Activated naive CD4-positive, alpha-beta T cell treated with anti-CD3 and anti-CD28 coated beads, Interleukin-2, amount 10 ng/mL, durations not matched to agents 7 days and 5 days (primary cell): ENCODE measurements around the gene RFC4.
A peak's percentile ranks its signal among the peaks of the same experiment; 100 is the strongest.
"Not testable (repeated sequence)": the region's sequence is repeated elsewhere in the genome, so short reads cannot be mapped to it uniquely, and the experiment has no call there.

Source experiments
- CTCF ChIA-PET: fragments of 350-600 bp; sonication (Branson Sonifier 250); formaldehyde crosslinking; loops from one replicate; lab custom pipeline; 2021; ENCODE audit warnings: antibody characterized with exemption; lab: Charles Lee
- DNase-seq: peaks from one replicate; pipeline ENCODE4 v3.0.0-alpha.2; 2020
- H3K27ac Mint-ChIP-seq: one replicate; pipeline ENCODE4 v1.8.0; 2021; ENCODE audit warnings: mild to moderate bottlenecking, moderate library complexity, mixed read lengths
- H3K27me3 Mint-ChIP-seq: one replicate; pipeline ENCODE4 v1.8.0; 2021; ENCODE audit warnings: mild to moderate bottlenecking, mixed read lengths
- H3K36me3 Mint-ChIP-seq: one replicate; pipeline ENCODE4 v1.8.0; 2021; ENCODE audit warnings: mixed read lengths
- H3K4me1 Mint-ChIP-seq: one replicate; pipeline ENCODE4 v1.8.0; 2021; ENCODE audit warnings: mixed read lengths
- H3K4me3 Mint-ChIP-seq: one replicate; pipeline ENCODE4 v1.8.0; 2021; ENCODE audit warnings: mild to moderate bottlenecking, moderate library complexity, mixed read lengths
- H3K9me3 Mint-ChIP-seq: one replicate; pipeline ENCODE4 v1.8.0; 2021; ENCODE audit warnings: mixed read lengths

The RFC4 gene

GRCh38 chr3:186818956-186819355, 12.7 kb upstream of the RFC4 start:
- Mint-ChIP-seq H3K4me1 (peaks cover 3% of the 10 kb centered on the region), H3K36me3 (no peaks in the 10 kb centered on the region), H3K27me3 (no peaks in the 10 kb centered on the region), H3K9me3 (no peaks in the 10 kb centered on the region), H3K4me3 (no peak overlapping the region), H3K27ac (no peak overlapping the region)
- CTCF ChIA-PET, result interaction anchor here (0.8 to 10.1 kb wide), 2 partner anchors 14 to 204 kb away, joined by 3 to 136 read pairs; partner anchors contain the start of gene AHSG
- DNase-seq, result no peak

DNA sequence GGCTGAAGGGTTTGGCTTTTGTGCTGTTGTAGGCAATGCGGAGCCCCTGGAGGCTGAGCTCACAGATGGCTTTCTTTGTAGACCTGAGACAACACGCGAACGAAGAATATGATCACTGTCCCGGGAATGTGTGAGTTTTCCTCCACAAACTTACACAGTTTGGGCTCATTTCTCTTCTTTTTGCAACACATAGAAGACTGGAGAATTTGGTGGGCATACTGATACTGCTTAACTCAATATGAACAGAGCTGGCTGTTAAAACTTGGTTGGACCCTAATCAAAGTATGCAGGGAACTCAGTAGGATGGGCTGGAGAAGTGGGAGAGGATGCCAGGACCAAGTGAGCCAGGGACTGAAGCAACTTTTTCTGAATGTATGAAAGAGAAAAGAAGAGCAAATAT, 12.2 kb upstream of the RFC4 start:
- CTCF ChIA-PET, result interaction anchor here (0.8 to 10.1 kb wide), 2 partner anchors 13 to 203 kb away, joined by 3 to 136 read pairs; partner anchors contain the start of gene AHSG
- Mint-ChIP-seq H3K4me3 (no peak overlapping the region), H3K27ac (no peak overlapping the region), H3K36me3 (no peaks in the 10 kb centered on the region), H3K9me3 (no peaks in the 10 kb centered on the region), H3K27me3 (peaks cover 4% of the 10 kb centered on the region), H3K4me1 (peaks cover 3% of the 10 kb centered on the region)
- DNase-seq, result no peak

- no peak for DNase-seq
- Mint-ChIP-seq H3K9me3 (no peaks in the 10 kb centered on the region), H3K27ac (no peak overlapping the region), H3K4me1 (peaks cover 3% of the 10 kb centered on the region), H3K36me3 (no peaks in the 10 kb centered on the region), H3K27me3 (peaks cover 4% of the 10 kb centered on the region), H3K4me3 (no peak overlapping the region)
- CTCF ChIA-PET, result interaction anchor here (0.6 kb wide), 1 partner anchor 111 kb away, joined by 4 read pairs; no protein-coding TSS in a partner anchor
These were observed 9.2 kb upstream of the RFC4 start for GRCh38 chr3:186815435-186815834.

GRCh38 chr3:186814100-186814499, 7.8 kb upstream of the RFC4 start:
- Mint-ChIP-seq H3K4me1 (peaks cover 3% of the 10 kb centered on the region), H3K27me3 (peaks cover 4% of the 10 kb centered on the region), H3K9me3 (no peaks in the 10 kb centered on the region), H3K4me3 (no peak overlapping the region), H3K27ac (no peak overlapping the region), H3K36me3 (no peaks in the 10 kb centered on the region)
- CTCF ChIA-PET, result no interaction called here
- DNase-seq, result no peak

DNA sequence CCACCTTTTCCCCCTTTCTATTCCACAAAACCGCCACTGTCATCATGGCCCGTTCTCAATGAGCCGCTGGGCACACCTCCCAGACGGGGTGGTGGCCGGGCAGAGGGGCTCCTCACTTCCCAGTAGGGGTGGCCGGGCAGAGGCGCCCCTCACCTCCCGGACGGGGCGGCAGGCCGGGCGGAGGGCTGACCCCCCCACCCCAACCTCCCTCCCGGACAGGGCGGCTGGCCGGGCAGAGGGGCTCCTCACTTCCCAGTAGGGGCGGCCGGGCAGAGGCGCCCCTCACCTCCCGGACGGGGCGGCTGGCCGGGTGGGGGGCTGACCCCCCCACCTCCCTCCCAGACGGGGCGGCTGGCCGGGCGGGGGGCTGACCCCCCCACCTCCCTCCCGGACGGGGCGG, 5.0 kb upstream of the RFC4 start:
- not testable (repeated sequence) for H3K9me3 Mint-ChIP-seq, H3K27me3 Mint-ChIP-seq, H3K4me3 Mint-ChIP-seq, H3K36me3 Mint-ChIP-seq, DNase-seq, H3K27ac Mint-ChIP-seq
- CTCF ChIA-PET, result interaction anchor here (1.2 kb wide), 1 partner anchor 13 kb away, joined by 3 read pairs; no protein-coding TSS in a partner anchor
- H3K4me1 Mint-ChIP-seq, result peaks cover 15% of the 10 kb centered on the region

GRCh38 chr3:186810336-186810996, 4.2 kb upstream of the RFC4 start:
- no peak for DNase-seq
- no peaks in the 10 kb centered on the region for H3K9me3 Mint-ChIP-seq
- no peak overlapping the region for H3K4me3 Mint-ChIP-seq
- peaks cover 18% of the 10 kb centered on the region for H3K4me1 Mint-ChIP-seq
- peaks cover 4% of the 10 kb centered on the region for H3K27me3 Mint-ChIP-seq
- H3K36me3 Mint-ChIP-seq, result peaks cover 1% of the 10 kb centered on the region
- CTCF ChIA-PET, result interaction anchor here (1.2 kb wide), 1 partner anchor 14 kb away, joined by 3 read pairs; no protein-coding TSS in a partner anchor
- no peak overlapping the region for H3K27ac Mint-ChIP-seq

DNA sequence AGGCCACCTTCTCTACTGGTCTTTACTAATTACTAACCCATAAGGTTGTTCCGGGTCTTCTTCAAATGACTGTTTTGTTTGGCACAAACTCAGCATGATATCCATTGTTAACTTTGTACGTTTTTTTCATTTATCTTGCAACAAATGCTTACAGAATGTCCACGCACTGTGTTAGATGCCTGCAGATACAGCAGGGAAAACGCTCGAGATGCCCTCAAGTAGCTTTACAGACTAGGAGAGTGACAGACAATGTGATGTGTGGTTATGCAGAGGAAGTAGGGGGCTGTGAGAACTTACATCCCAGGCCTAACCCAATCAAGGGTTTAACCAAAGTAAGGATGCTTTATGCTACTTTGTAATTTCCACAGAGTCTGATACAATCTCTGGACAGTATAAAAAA, 949 bp upstream of the RFC4 start:
- no peak for DNase-seq
- Mint-ChIP-seq H3K36me3 (peaks cover 19% of the 10 kb centered on the region), H3K27ac (peak overlapping the region; percentile 93), H3K4me3 (peak overlapping the region; percentile 94), H3K4me1 (peaks cover 39% of the 10 kb centered on the region), H3K27me3 (no peaks in the 10 kb centered on the region), H3K9me3 (no peaks in the 10 kb centered on the region)
- CTCF ChIA-PET, result no interaction called here

GRCh38 chr3:186803447-186803846, 2.8 kb downstream of the RFC4 start:
- peaks cover 68% of the 10 kb centered on the region for H3K4me1 Mint-ChIP-seq
- DNase-seq, H3K27ac Mint-ChIP-seq, H3K9me3 Mint-ChIP-seq, H3K4me3 Mint-ChIP-seq, H3K27me3 Mint-ChIP-seq: not testable (repeated sequence)
- CTCF ChIA-PET, result interaction anchor here (1.9 kb wide), 1 partner anchor 18 kb away, joined by 5 read pairs; no protein-coding TSS in a partner anchor
- H3K36me3 Mint-ChIP-seq, result peaks cover 43% of the 10 kb centered on the region

DNA sequence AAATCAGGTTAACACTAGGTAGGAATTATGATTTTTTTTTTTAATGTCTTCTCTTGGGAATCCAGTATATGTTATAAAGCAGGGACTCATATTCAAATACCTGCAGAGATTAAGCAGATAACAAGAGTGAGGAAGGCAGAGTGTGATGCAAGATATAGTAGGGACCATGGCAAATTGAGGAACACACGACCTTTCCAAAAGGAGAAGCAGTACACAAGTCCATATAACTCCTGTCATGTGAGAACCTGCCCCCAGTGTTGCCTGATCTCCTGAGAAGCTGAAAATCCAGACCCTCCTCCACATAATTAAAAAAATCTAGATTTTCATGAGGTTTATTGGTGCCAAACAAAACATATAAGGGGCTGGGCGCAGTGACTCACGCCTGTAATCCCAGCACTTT, 3.6 kb downstream of the RFC4 start:
- Mint-ChIP-seq H3K4me1 (peaks cover 73% of the 10 kb centered on the region), H3K9me3 (no peaks in the 10 kb centered on the region), H3K27ac (no peak overlapping the region), H3K36me3 (peaks cover 46% of the 10 kb centered on the region), H3K27me3 (no peaks in the 10 kb centered on the region), H3K4me3 (no peak overlapping the region)
- DNase-seq, result no peak
- CTCF ChIA-PET, result interaction anchor here (0.7 to 1.9 kb wide), 2 partner anchors 19 to 107 kb away, joined by 3 to 5 read pairs; no protein-coding TSS in a partner anchor

GRCh38 chr3:186800285-186800684, 6.0 kb downstream of the RFC4 start:
- Mint-ChIP-seq H3K9me3 (no peaks in the 10 kb centered on the region), H3K4me3 (no peak overlapping the region), H3K4me1 (peaks cover 63% of the 10 kb centered on the region), H3K27ac (peak overlapping the region; percentile 51), H3K36me3 (peaks cover 56% of the 10 kb centered on the region), H3K27me3 (no peaks in the 10 kb centered on the region)
- DNase-seq, result no peak
- CTCF ChIA-PET, result interaction anchor here (0.5 to 1.0 kb wide), 3 partner anchors 13 to 360 kb away, joined by 3 read pairs; no protein-coding TSS in a partner anchor

DNA sequence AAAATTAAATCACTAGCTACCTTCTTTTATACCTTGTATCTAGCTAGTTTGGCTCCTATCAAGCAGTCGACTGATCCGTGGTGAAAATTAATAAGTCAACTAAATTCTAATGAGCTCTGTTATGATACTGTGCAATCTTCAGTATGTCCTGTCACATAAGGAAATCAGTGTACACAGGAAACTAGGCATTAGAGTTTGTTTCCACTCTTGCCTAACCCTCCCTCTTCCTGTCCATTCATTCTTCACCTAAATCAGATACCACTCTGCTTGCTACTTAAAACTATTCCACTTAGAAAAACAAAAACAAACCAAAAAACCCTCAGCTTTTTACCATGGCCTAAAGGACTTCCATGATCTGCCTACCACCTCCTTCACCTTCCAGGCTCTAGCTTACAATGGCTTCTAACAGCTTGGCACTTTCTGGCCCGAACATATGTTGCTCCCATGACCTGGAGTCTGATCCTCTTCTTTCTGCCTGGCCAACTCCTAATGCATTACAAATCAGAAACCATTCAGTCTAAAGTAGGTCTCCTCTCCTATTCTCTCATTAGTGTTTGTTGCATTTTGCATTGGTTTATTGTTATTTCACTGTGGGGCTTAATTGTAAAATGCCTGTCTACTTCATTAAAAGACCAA, 7.9 kb downstream of the RFC4 start:
- no peak overlapping the region for H3K4me3 Mint-ChIP-seq
- H3K36me3 Mint-ChIP-seq, result peaks cover 65% of the 10 kb centered on the region
- H3K9me3 Mint-ChIP-seq, result no peaks in the 10 kb centered on the region
- DNase-seq, result no peak
- CTCF ChIA-PET, result interaction anchor here (1.5 to 2.4 kb wide), 2 partner anchors 24 to 183 kb away, joined by 5 to 12 read pairs; no protein-coding TSS in a partner anchor
- H3K4me1 Mint-ChIP-seq, result peaks cover 51% of the 10 kb centered on the region
- H3K27ac Mint-ChIP-seq, result peak overlapping the region; percentile 0
- no peaks in the 10 kb centered on the region for H3K27me3 Mint-ChIP-seq

- no peaks in the 10 kb centered on the region for H3K9me3 Mint-ChIP-seq
- H3K36me3 Mint-ChIP-seq, result peaks cover 79% of the 10 kb centered on the region
- no peak for DNase-seq
- no peak overlapping the region for H3K4me3 Mint-ChIP-seq
- peaks cover 39% of the 10 kb centered on the region for H3K4me1 Mint-ChIP-seq
- CTCF ChIA-PET, result interaction anchor here (1.0 kb wide), 1 partner anchor 32 kb away, joined by 4 read pairs; no protein-coding TSS in a partner anchor
- peak overlapping the region; percentile 20 for H3K27ac Mint-ChIP-seq
- H3K27me3 Mint-ChIP-seq, result no peaks in the 10 kb centered on the region
These were observed 15.9 kb downstream of the RFC4 start for GRCh38 chr3:186790261-186790981.

DNA sequence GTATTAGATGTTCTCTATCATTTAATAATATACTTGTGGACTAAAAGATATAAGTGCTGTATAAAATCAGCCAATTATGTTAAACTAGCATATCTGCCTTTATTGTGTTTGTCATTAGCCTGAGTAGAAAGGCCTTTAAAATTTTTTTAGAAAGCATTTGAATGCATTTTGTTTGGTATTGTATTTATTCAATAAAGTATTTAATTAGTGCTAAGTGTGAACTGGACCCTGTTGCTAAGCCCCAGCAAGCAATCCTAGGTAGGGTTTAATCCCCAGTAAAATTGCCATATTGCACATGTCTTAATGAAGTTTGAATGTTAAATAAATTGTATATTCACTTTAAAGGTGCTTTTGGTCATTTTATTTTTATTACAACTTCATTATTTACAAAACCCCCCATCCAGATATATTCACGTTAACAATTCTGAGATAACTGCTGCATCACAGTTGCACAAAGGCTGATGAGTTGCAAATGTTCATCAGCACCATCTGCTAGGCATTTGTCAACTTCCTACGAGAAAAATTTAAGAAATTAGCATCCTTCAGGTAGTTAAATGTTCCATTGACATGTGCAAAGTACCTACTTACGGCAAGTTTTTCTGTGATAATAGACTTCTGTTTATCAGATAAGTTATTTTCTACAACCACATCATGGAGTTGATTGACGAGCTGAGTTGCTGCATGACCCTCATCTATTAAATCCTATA, 16.6 kb downstream of the RFC4 start:
- CTCF ChIA-PET, result interaction anchor here (1.0 kb wide), 1 partner anchor 32 kb away, joined by 4 read pairs; no protein-coding TSS in a partner anchor
- H3K4me1 Mint-ChIP-seq, result peaks cover 46% of the 10 kb centered on the region
- H3K4me3 Mint-ChIP-seq, result no peak overlapping the region
- H3K36me3 Mint-ChIP-seq, result peaks cover 82% of the 10 kb centered on the region
- H3K9me3 Mint-ChIP-seq, result no peaks in the 10 kb centered on the region
- no peak for DNase-seq
- H3K27me3 Mint-ChIP-seq, result no peaks in the 10 kb centered on the region
- H3K27ac Mint-ChIP-seq, result peak overlapping the region; percentile 20
